Activated B cell treated with CpG ODN at 0.5 μM for 24 hours (primary cell): ENCODE results near the gene SUPV3L1. TPM values are rescaled to one million over a fixed set of nuclear protein-coding genes. Genes with fewer than 3 reads are reported as not detected.

Source experiments
- ATAC-seq: fragments of 200-7000 bp; cut with Tn5 transposase; one replicate; pipeline ENCODE4 v1.10.0; 2021; ENCODE audit warnings: low read depth, mild to moderate bottlenecking, moderate library complexity
- CTCF ChIA-PET: fragments of 350-600 bp; sonication (Branson Sonifier 250); formaldehyde crosslinking; loops from one replicate; lab custom pipeline; 2021; ENCODE audit warnings: antibody characterized with exemption; lab: Charles Lee
- POLR2A ChIA-PET: fragments of 350-600 bp; sonication (Branson Sonifier 250); formaldehyde crosslinking; loops from one replicate; lab custom pipeline; 2021; ENCODE audit warnings: antibody characterized with exemption; lab: Charles Lee
- DNase-seq: peaks from one replicate; pipeline ENCODE4 v3.0.0; 2022
- H3K27ac Mint-ChIP-seq: one replicate; pipeline ENCODE4 v1.8.0; 2020; ENCODE audit warnings: mixed read lengths
- H3K27me3 Mint-ChIP-seq: one replicate; pipeline ENCODE4 v1.8.0; 2021; ENCODE audit warnings: mixed read lengths
- H3K36me3 Mint-ChIP-seq: one replicate; pipeline ENCODE4 v1.8.0; 2021; ENCODE audit warnings: low read depth, mixed read lengths
- H3K4me1 Mint-ChIP-seq: one replicate; pipeline ENCODE4 v1.8.0; 2021; ENCODE audit warnings: mixed read lengths
- H3K4me3 Mint-ChIP-seq: one replicate; pipeline ENCODE4 v1.8.0; 2020; ENCODE audit warnings: mild to moderate bottlenecking, mixed read lengths
- H3K9me3 Mint-ChIP-seq: one replicate; pipeline ENCODE4 v1.8.0; 2020; ENCODE audit warnings: mixed read lengths
- CTCF ChIP-seq: fragments of 200-600 bp; IDR thresholded peaks from one replicate; pipeline ENCODE4 v1.8.0; 2022; ENCODE audit warnings: antibody characterized with exemption, mild to moderate bottlenecking
- intact Hi-C: fragments of 100-400 bp; cut with micrococcal nuclease; formaldehyde crosslinking; loops from one replicate; pipeline ENCODE4 v1.15.1; 2024
- total RNA-seq: library from RNA; stranded (reverse); gene quantifications from 2 replicates; pipeline ENCODE4 v1.2.3, GENCODE V29; 2022

SUPV3L1 gene
- total RNA-seq, 1 donor from 2014 or later: 49.1 TPM

DNA sequence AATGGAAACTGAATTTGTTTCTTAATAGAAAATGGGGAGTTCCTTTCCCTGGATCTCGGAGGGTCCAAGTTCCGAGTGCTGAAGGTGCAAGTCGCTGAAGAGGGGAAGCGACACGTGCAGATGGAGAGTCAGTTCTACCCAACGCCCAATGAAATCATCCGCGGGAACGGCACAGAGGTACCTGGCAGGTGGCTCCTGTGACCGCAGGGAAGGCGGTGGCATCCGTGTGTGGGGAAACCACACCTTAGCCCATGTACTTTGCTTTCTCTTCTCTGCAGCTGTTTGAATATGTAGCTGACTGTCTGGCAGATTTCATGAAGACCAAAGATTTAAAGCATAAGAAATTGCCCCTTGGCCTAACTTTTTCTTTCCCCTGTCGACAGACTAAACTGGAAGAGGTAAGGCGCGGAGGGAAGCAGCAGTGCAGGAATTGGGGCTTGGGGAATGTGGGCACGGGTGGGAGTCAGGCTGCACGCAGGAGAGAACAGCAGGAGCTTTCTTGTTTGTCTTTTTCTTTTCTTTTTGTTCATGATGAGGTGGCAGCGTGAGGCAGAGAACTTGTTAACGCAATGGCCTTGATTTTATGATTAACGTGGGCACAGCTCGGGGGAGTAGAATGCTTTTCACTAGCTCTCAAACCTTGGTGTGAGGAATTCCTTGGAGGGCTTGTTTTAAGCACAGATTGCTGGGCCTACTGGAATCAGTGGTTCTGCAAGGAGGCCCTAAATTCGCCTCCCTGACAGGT is 52.9 kb downstream of the SUPV3L1 start:
- no peaks in the 10 kb centered on the region for H3K36me3 Mint-ChIP-seq
- intact Hi-C loops: no loop called here
- no peaks in the 10 kb centered on the region for H3K27me3 Mint-ChIP-seq
- H3K4me3 Mint-ChIP-seq: no peak overlapping the region
- H3K9me3 Mint-ChIP-seq: no peaks in the 10 kb centered on the region
- H3K27ac Mint-ChIP-seq: no peak overlapping the region
- POLR2A ChIA-PET: no interaction called here
- DNase-seq (no peak), ATAC-seq (no peak)
- TF ChIP-seq CTCF: no peak
- CTCF ChIA-PET: interaction anchor here (2.6 kb wide), 1 partner anchor 160 kb away, joined by 8 read pairs; no protein-coding TSS in a partner anchor
- peaks cover 24% of the 10 kb centered on the region for H3K4me1 Mint-ChIP-seq

GRCh38 chr10:69234447-69234846 is 54.4 kb downstream of the SUPV3L1 start:
- DNase-seq (no peak), ATAC-seq (no peak)
- Mint-ChIP-seq H3K9me3 (no peaks in the 10 kb centered on the region), H3K27ac (no peak overlapping the region), H3K36me3 (no peaks in the 10 kb centered on the region), H3K4me1 (peaks cover 8% of the 10 kb centered on the region), H3K4me3 (no peak overlapping the region), H3K27me3 (no peaks in the 10 kb centered on the region)
- intact Hi-C loops: no loop called here
- ChIA-PET CTCF (interaction anchor here (0.6 to 7.1 kb wide), 2 partner anchors 48 to 157 kb away, joined by 3 to 127 read pairs; no protein-coding TSS in a partner anchor), POLR2A (no interaction called here)
- TF ChIP-seq CTCF: no peak

- peak; percentile 98 for ATAC-seq
- Mint-ChIP-seq H3K9me3 (no peaks in the 10 kb centered on the region), H3K4me3 (no peak overlapping the region), H3K27ac (no peak overlapping the region), H3K27me3 (no peaks in the 10 kb centered on the region), H3K4me1 (peaks cover 3% of the 10 kb centered on the region), H3K36me3 (no peaks in the 10 kb centered on the region)
- POLR2A ChIA-PET: interaction anchor here (1.3 kb wide), 1 partner anchor 91 kb away, joined by 3 read pairs; no protein-coding TSS in a partner anchor
- TF ChIP-seq CTCF: peak; percentile 67
- peak; percentile 79 for DNase-seq
- intact Hi-C loops: loop anchor here (1.0 to 2.0 kb wide), 5 partner anchors 81 to 401 kb away; no protein-coding TSS in a partner anchor
- CTCF ChIA-PET: interaction anchor here (1.3 to 7.1 kb wide), 5 partner anchors 16 to 176 kb away, joined by 3 to 127 read pairs (median 7); no protein-coding TSS in a partner anchor
These were observed 57.6 kb downstream of the SUPV3L1 start for GRCh38 chr10:69237528-69238159.

- ChIA-PET CTCF (interaction anchor here (1.0 to 7.1 kb wide), 5 partner anchors 10 to 172 kb away, joined by 3 to 127 read pairs (median 4); no protein-coding TSS in a partner anchor), POLR2A (interaction anchor here (1.3 kb wide), 1 partner anchor 89 kb away, joined by 3 read pairs; no protein-coding TSS in a partner anchor)
- H3K4me3 Mint-ChIP-seq: no peak overlapping the region
- H3K36me3 Mint-ChIP-seq: no peaks in the 10 kb centered on the region
- peaks cover 3% of the 10 kb centered on the region for H3K4me1 Mint-ChIP-seq
- TF ChIP-seq CTCF: no peak
- intact Hi-C loops: no loop called here
- no peaks in the 10 kb centered on the region for H3K27me3 Mint-ChIP-seq
- no peak overlapping the region for H3K27ac Mint-ChIP-seq
- no peak for ATAC-seq
- DNase-seq: no peak
- H3K9me3 Mint-ChIP-seq: no peaks in the 10 kb centered on the region
These were observed 59.1 kb downstream of the SUPV3L1 start for GRCh38 chr10:69239136-69239535.
